SK-N-SH (cell line): Measurements from ENCODE around the gene NAV1. TPM values are rescaled to one million over a fixed set of nuclear protein-coding genes. Genes with fewer than 3 reads are reported as not detected.
A peak's percentile ranks its signal among the peaks of the same experiment; 100 is the strongest.

Experiments
- CTCF ChIA-PET: fragments of 300-600, 350-600 bp; formaldehyde crosslinking; extraction: SDS; loops from one replicate; lab custom pipeline; 2021; lab: Yijun Ruan, JAX
- POLR2A ChIA-PET: fragments of 350-600 bp; sonication (Branson Sonifier 250); formaldehyde crosslinking; extraction: SDS; loops from one replicate; lab custom pipeline; 2020; ENCODE audit warnings: antibody characterized with exemption, inconsistent platforms; lab: Yijun Ruan, JAX
- DNase-seq: peaks from one replicate; pipeline ENCODE4 v3.0.0; 2012
- H2AFZ ChIP-seq: fragments of 200-600 bp; sonication (generic); 2 replicates; pipeline ENCODE4 v1.8.1; 2016; ENCODE audit warnings: antibody characterized with exemption, mild to moderate bottlenecking, low read depth
- H3F3A ChIP-seq: fragments of 200-600 bp; sonication (generic); replicated peaks from 2 replicates; pipeline ENCODE3; 2016; ENCODE audit warnings: antibody characterized with exemption, mild to moderate bottlenecking; ENCODE audit not compliant: insufficient read depth
- H3K27ac ChIP-seq, 2 experiments: fragments of 200-500 bp in 1 of 2; fragments of 200-600 bp in 1 of 2; sonication (Bioruptor generic) in 1 of 2; sonication (generic), shearing (Covaris generic) in 1 of 2; 2 replicates each; pipeline versions ENCODE4 v1.5.1 to v1.6.1; 2014 to 2016; ENCODE audit warnings: low read depth in 2 of 2, inconsistent platforms in 1 of 2, low read length in 1 of 2, mild to moderate bottlenecking in 1 of 2, mixed read lengths in 1 of 2
- H3K27me3 ChIP-seq: fragments of 200-600 bp; sonication (generic), shearing (Covaris generic); 2 replicates; pipeline ENCODE4 v1.6.1; 2016; ENCODE audit warnings: mixed run types; ENCODE audit not compliant: insufficient read depth
- H3K36me3 ChIP-seq, 2 experiments: fragments of 200-500 bp in 1 of 2; fragments of 200-600 bp in 1 of 2; sonication (Bioruptor generic) in 1 of 2; sonication (generic) in 1 of 2; replicated peaks in 1 of 2; 2 replicates each; pipeline versions ENCODE3 to v1.5.1; 2014 to 2016; ENCODE audit warnings: low read length in 1 of 2, mild to moderate bottlenecking in 1 of 2; ENCODE audit not compliant: insufficient read depth in 2 of 2, control insufficient read depth in 1 of 2
- H3K4me1 ChIP-seq, 2 experiments: fragments of 200-500 bp in 1 of 2; fragments of 200-600 bp in 1 of 2; sonication (Bioruptor generic) in 1 of 2; sonication (generic), shearing (Covaris generic) in 1 of 2; 2 replicates each; pipeline versions ENCODE4 v1.5.1 to v1.6.1; 2014 to 2016; ENCODE audit warnings: low read depth in 1 of 2, low read length in 1 of 2, mixed run types in 1 of 2; ENCODE audit not compliant: insufficient read depth in 2 of 2, control insufficient read depth in 1 of 2
- H3K4me2 ChIP-seq: fragments of 200-600 bp; sonication (generic), shearing (Covaris generic); 2 replicates; pipeline ENCODE4 v1.6.1; 2017; ENCODE audit warnings: mixed run types
- H3K4me3 ChIP-seq, 2 experiments: fragments of 200-500 bp in 1 of 2; fragments of 200-600 bp in 1 of 2; sonication (Bioruptor generic) in 1 of 2; sonication (generic), shearing (Covaris generic) in 1 of 2; 2 replicates each; pipeline versions ENCODE4 v1.5.1 to v1.8.1; 2014 to 2016; ENCODE audit warnings: low read depth in 2 of 2, inconsistent platforms in 1 of 2, low read length in 1 of 2, mild to moderate bottlenecking in 1 of 2, mixed read lengths in 1 of 2, moderate library complexity in 1 of 2
- H3K79me2 ChIP-seq: fragments of 200-600 bp; sonication (generic); 2 replicates; pipeline ENCODE4 v1.8.1; 2017; ENCODE audit warnings: mild to moderate bottlenecking; ENCODE audit not compliant: insufficient read depth
- H3K9ac ChIP-seq: fragments of 200-600 bp; sonication (generic); 2 replicates; pipeline ENCODE4 v1.6.1; 2017; ENCODE audit warnings: mixed run types
- H3K9me2 ChIP-seq: fragments of 200-600 bp; sonication (generic); 2 replicates; pipeline ENCODE4 v1.6.1; 2017; ENCODE audit warnings: mixed run types
- H3K9me3 ChIP-seq: fragments of 200-600 bp; sonication (generic); 2 replicates; pipeline ENCODE4 v1.6.1; 2017; ENCODE audit warnings: mixed run types, mild to moderate bottlenecking, moderate library complexity
- H4K20me1 ChIP-seq: fragments of 200-600 bp; sonication (generic); 2 replicates; pipeline ENCODE4 v1.6.1; 2017; ENCODE audit warnings: mild to moderate bottlenecking, mixed run types; ENCODE audit not compliant: insufficient read depth
- FOXM1 ChIP-seq: IDR thresholded peaks from 2 replicates; pipeline ENCODE4 v1.4.0; 2012; ENCODE audit warnings: low read depth, mild to moderate bottlenecking
- GATA2 ChIP-seq: sonication (generic); formaldehyde crosslinking; IDR thresholded peaks from 2 replicates; pipeline ENCODE4 v1.5.0; 2020; ENCODE audit warnings: mild to moderate bottlenecking, missing genetic modification reagents
- JUND ChIP-seq: IDR thresholded peaks from 2 replicates; pipeline ENCODE4 v1.4.0; 2012
- MXI1 ChIP-seq: IDR thresholded peaks from 2 replicates; pipeline ENCODE4 v1.6.1; 2012; ENCODE audit warnings: mild to moderate bottlenecking, low read depth, low read length, improper control_type of control experiment
- NFIC ChIP-seq: IDR thresholded peaks from 2 replicates; pipeline ENCODE4 v1.4.0; 2012; ENCODE audit warnings: borderline replicate concordance
- RAD21 ChIP-seq: IDR thresholded peaks from 2 replicates; pipeline ENCODE4 v1.6.1; 2012; ENCODE audit warnings: mild to moderate bottlenecking, low read length
- RCOR1 ChIP-seq: fragments of 150-350 bp; IDR thresholded peaks from 2 replicates; pipeline ENCODE4 v1.6.1; 2017; ENCODE audit warnings: antibody characterized with exemption, low read length
- REST ChIP-seq: IDR thresholded peaks from 2 replicates; pipeline ENCODE4 v1.6.1; 2012; ENCODE audit warnings: mild to moderate bottlenecking, low read depth, low read length, moderate library complexity
- RXRA ChIP-seq: IDR thresholded peaks from 2 replicates; pipeline ENCODE4 v1.4.0; 2012; ENCODE audit warnings: low read depth, mild to moderate bottlenecking, borderline replicate concordance
- SIN3A ChIP-seq: IDR thresholded peaks from 2 replicates; pipeline ENCODE4 v1.6.1; 2012; ENCODE audit warnings: low read depth, mild to moderate bottlenecking, low read length, moderate library complexity, borderline replicate concordance
- SMC3 ChIP-seq: IDR thresholded peaks from 2 replicates; pipeline ENCODE4 v1.6.1; 2012; ENCODE audit warnings: low read depth, low read length, improper control_type of control experiment
- TAF1 ChIP-seq: IDR thresholded peaks from 2 replicates; pipeline ENCODE4 v1.6.1; 2012; ENCODE audit warnings: low read depth, mild to moderate bottlenecking, low read length, moderate library complexity, borderline replicate concordance
- TCF12 ChIP-seq: IDR thresholded peaks from 2 replicates; pipeline ENCODE4 v1.4.0; 2012
- USF1 ChIP-seq: IDR thresholded peaks from 2 replicates; pipeline ENCODE4 v1.4.0; 2012; ENCODE audit warnings: low read depth, borderline replicate concordance
- YY1 ChIP-seq: IDR thresholded peaks from 2 replicates; pipeline ENCODE4 v1.4.0; 2012; ENCODE audit warnings: low read depth, mild to moderate bottlenecking
- whole genome bisulfite sequencing: methylation state at CpG from one replicate; pipeline ENCODE4 v1.1.6; 2017; ENCODE audit warnings: low lambda C conversion rate; 5-methylcytosine and 5-hydroxymethylcytosine counted together
- polyA plus RNA-seq, 3 experiments: library from polyadenylated mRNA; depleted of rRNA; stranded (reverse); fragments of >200 nt; gene quantifications; 2 replicates each; pipeline ENCODE4 v1.2.3, GENCODE V29; 2012
- TF ChIP-seq, protein P1 (sequence below): fragments of 150-350 bp; IDR thresholded peaks from 2 replicates; pipeline ENCODE4 v1.6.1; 2017; ENCODE audit warnings: antibody characterized with exemption, low read length, low read depth, borderline replicate concordance
- TF ChIP-seq, protein P2 (sequence below): IDR thresholded peaks from 2 replicates; pipeline ENCODE4 v1.4.0; 2012; ENCODE audit warnings: low read depth

Gene NAV1
- polyA plus RNA-seq, 1 of the 3 experiments (the other 2 are of a cell fraction), result 16.1 TPM

DNA sequence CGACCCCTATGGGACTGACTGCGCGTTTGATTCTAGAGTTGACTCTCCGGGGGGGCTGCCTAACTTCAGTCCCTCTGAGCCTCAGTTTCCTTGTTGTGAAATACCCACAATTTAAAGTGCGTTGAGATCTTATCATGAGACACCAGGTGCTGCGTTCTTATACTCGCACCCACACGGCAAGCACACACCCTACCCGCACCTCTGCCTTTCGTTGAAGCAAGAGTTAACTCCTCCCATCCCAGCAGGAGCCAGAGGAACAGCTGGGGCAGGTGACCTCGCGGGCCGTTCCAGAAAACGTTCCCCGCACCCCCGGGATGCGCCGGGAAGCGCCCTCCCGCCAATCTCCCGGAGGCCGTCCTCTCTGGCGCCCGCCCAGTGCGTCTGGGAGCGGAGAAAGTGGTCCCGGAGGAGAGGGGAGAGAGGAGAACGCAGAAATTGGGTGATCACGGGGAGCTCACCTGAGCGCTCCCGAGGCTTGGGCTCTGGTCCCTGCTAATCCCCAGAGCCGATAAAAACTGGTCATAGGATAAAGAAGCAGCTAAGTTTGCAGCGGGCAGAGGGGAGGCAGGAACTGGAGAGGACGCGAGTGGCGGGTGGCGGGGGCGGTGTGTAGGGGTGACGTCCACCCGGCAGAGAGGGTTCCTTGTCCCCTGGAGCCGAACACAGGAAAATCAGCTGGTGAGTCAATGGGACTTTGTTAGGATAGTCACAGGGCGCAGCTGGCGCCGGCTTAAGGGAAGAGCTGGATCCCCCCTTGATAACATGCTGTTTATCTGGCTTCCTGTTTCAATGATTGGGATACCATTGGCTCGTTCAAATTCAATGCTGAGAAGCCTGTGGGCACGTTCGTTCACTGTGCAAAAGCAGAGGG, 869 bp downstream of the NAV1 start:
- Histone ChIP-seq H3K27me3 (no peaks in the 10 kb centered on the region), H4K20me1 (peaks cover 14% of the 10 kb centered on the region), H3K79me2 (peaks cover 70% of the 10 kb centered on the region)
- TF ChIP-seq, protein P1, sequence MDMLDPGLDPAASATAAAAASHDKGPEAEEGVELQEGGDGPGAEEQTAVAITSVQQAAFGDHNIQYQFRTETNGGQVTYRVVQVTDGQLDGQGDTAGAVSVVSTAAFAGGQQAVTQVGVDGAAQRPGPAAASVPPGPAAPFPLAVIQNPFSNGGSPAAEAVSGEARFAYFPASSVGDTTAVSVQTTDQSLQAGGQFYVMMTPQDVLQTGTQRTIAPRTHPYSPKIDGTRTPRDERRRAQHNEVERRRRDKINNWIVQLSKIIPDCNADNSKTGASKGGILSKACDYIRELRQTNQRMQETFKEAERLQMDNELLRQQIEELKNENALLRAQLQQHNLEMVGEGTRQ, result no peak
- TF ChIP-seq USF1 (0 out of 2 replicates have a peak, but pooled peaks have one; percentile 7), MXI1 (peak; percentile 61; the same call in 1 of the 2 replicates), RCOR1 (no peak), TAF1 (no peak), SMC3 (no peak), RXRA (no peak), YY1 (no peak), SIN3A (0 out of 2 replicates have a peak, but pooled peaks have one; percentile 12), GATA2 (peak; percentile 15), TCF12 (peak; percentile 21; the same call in 1 of the 2 replicates), FOXM1 (peak; percentile 83), NFIC (peak; percentile 8; the same call in 1 of the 2 replicates), REST (no peak), RAD21 (no peak), JUND (no peak)
- TF ChIP-seq, protein P2, sequence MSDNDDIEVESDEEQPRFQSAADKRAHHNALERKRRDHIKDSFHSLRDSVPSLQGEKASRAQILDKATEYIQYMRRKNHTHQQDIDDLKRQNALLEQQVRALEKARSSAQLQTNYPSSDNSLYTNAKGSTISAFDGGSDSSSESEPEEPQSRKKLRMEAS, result peak; percentile 9; the same call in 1 of the 2 replicates
- TF ChIP-seq, all 33 proteins: peak for 8
- H2AFZ ChIP-seq, result no peak overlapping the region
- H3K4me2 ChIP-seq, result peak overlapping the region; percentile 93
- peaks cover 38 to 50% of the 10 kb centered on the region in 2 experiments for H3K4me1 ChIP-seq
- no peaks in the 10 kb centered on the region for H3K9me2 ChIP-seq
- H3K9ac ChIP-seq, result peak overlapping the region; percentile 94
- H3K4me3 ChIP-seq, result peak overlapping the region; percentile 90 to 92
- WGBS, result 11% methylated on average over 37 of the region's 47 CpGs
- H3K9me3 ChIP-seq, result no peaks in the 10 kb centered on the region
- H3K27ac ChIP-seq, result peak overlapping the region; percentile 84 to 94
- peaks cover 80% of the 10 kb centered on the region for H3F3A ChIP-seq
- peaks cover 0 to 7% of the 10 kb centered on the region in 2 experiments for H3K36me3 ChIP-seq
- ChIA-PET CTCF (interaction anchor here (0.6 to 14.0 kb wide), 12 partner anchors 9 to 290 kb away, joined by 3 to 196 read pairs (median 4); partner anchors contain the start of gene IPO9), POLR2A (interaction anchor here (1.3 kb wide), 1 partner anchor 71 kb away, joined by 4 read pairs; the partner anchor contains the start of gene PHLDA3)
- peak; percentile 77 for DNase-seq
